T-helper 17 cell (primary cell): ENCODE data around the gene CIRBP. TPM values are rescaled to one million over a fixed set of nuclear protein-coding genes. Genes with fewer than 3 reads are reported as not detected.

Source experiments
- ATAC-seq: fragments of 150-1000 bp; cut with Tn5 transposase; 2 replicates; pipeline ENCODE4 v1.10.0; 2021; ENCODE audit warnings: mild to moderate bottlenecking, moderate library complexity
- DNase-seq, 3 donors: peaks; one replicate each; pipeline versions ENCODE4 v3.0.0 to v3.0.0-alpha.2; 2020 to 2021
- H3K9me3 ChIP-seq: one replicate; pipeline ENCODE4 v1.7.0; 2013; ENCODE audit warnings: low read length, mild to moderate bottlenecking; ENCODE audit not compliant: control insufficient read depth, poor library complexity, severe bottlenecking
- H3K27ac Mint-ChIP-seq: one replicate; pipeline ENCODE4 v1.8.0; 2022; ENCODE audit warnings: mild to moderate bottlenecking, moderate library complexity, mixed read lengths
- H3K27me3 Mint-ChIP-seq: one replicate; pipeline ENCODE4 v1.8.0; 2022; ENCODE audit warnings: mixed read lengths
- H3K36me3 Mint-ChIP-seq: one replicate; pipeline ENCODE4 v1.8.0; 2022; ENCODE audit warnings: low read depth, mixed read lengths
- H3K4me1 Mint-ChIP-seq: one replicate; pipeline ENCODE4 v1.8.0; 2022; ENCODE audit warnings: mild to moderate bottlenecking, mixed read lengths
- H3K4me3 Mint-ChIP-seq: one replicate; pipeline ENCODE4 v1.8.0; 2022; ENCODE audit warnings: mild to moderate bottlenecking, moderate library complexity, mixed read lengths
- total RNA-seq, 4 donors: library from RNA in 2 of 4; stranded (reverse) in 2 of 4; gene quantifications; one replicate each; pipeline ENCODE4 v1.2.3 and lab custom pipeline; 2022 to 2026

The CIRBP gene
- total RNA-seq, 2 donors from 2014 or later = 460 to 474 TPM

GRCh38 chr19:1226522-1227303 is 42.4 kb upstream of the CIRBP start:
- H3K27me3 Mint-ChIP-seq = no peaks in the 10 kb centered on the region
- DNase-seq = no peak
- H3K9me3 ChIP-seq = no peaks in the 10 kb centered on the region
- H3K4me1 Mint-ChIP-seq = no peaks in the 10 kb centered on the region
- no peak overlapping the region for H3K4me3 Mint-ChIP-seq
- H3K36me3 Mint-ChIP-seq = no peaks in the 10 kb centered on the region
- no peak overlapping the region for H3K27ac Mint-ChIP-seq
- ATAC-seq = no peak

- no peak for ATAC-seq
- no peaks in the 10 kb centered on the region for H3K27me3 Mint-ChIP-seq
- no peaks in the 10 kb centered on the region for H3K4me1 Mint-ChIP-seq
- no peak for DNase-seq
- no peaks in the 10 kb centered on the region for H3K36me3 Mint-ChIP-seq
- no peak overlapping the region for H3K27ac Mint-ChIP-seq
- H3K4me3 Mint-ChIP-seq = no peak overlapping the region
- H3K9me3 ChIP-seq = no peaks in the 10 kb centered on the region
These were observed 41.7 kb upstream of the CIRBP start for GRCh38 chr19:1227304-1228054.

GRCh38 chr19:1228161-1228957 is 40.8 kb upstream of the CIRBP start:
- Mint-ChIP-seq H3K4me1 (no peaks in the 10 kb centered on the region), H3K36me3 (no peaks in the 10 kb centered on the region), H3K27me3 (no peaks in the 10 kb centered on the region), H3K27ac (no peak overlapping the region), H3K4me3 (no peak overlapping the region)
- ATAC-seq = no peak
- no peaks in the 10 kb centered on the region for H3K9me3 ChIP-seq
- no peak for DNase-seq

- DNase-seq = no peak
- Mint-ChIP-seq H3K27me3 (no peaks in the 10 kb centered on the region), H3K4me1 (no peaks in the 10 kb centered on the region), H3K36me3 (no peaks in the 10 kb centered on the region), H3K4me3 (no peak overlapping the region), H3K27ac (no peak overlapping the region)
- ATAC-seq = no peak
- no peaks in the 10 kb centered on the region for H3K9me3 ChIP-seq
These were observed 39.8 kb upstream of the CIRBP start for GRCh38 chr19:1229056-1229923.

- ATAC-seq = no peak
- no peak for DNase-seq
- Mint-ChIP-seq H3K36me3 (no peaks in the 10 kb centered on the region), H3K4me3 (no peak overlapping the region), H3K27ac (no peak overlapping the region), H3K27me3 (no peaks in the 10 kb centered on the region), H3K4me1 (no peaks in the 10 kb centered on the region)
- H3K9me3 ChIP-seq = no peaks in the 10 kb centered on the region
These were observed 39.0 kb upstream of the CIRBP start for GRCh38 chr19:1229924-1230782.

GRCh38 chr19:1230783-1231489 is 38.2 kb upstream of the CIRBP start:
- Mint-ChIP-seq H3K36me3 (no peaks in the 10 kb centered on the region), H3K27ac (no peak overlapping the region), H3K27me3 (no peaks in the 10 kb centered on the region), H3K4me1 (no peaks in the 10 kb centered on the region), H3K4me3 (no peak overlapping the region)
- H3K9me3 ChIP-seq = no peaks in the 10 kb centered on the region
- ATAC-seq = no peak
- no peak for DNase-seq

GRCh38 chr19:1231729-1232637 is 37.1 kb upstream of the CIRBP start:
- H3K9me3 ChIP-seq = no peaks in the 10 kb centered on the region
- DNase-seq (no peak), ATAC-seq (no peak)
- no peaks in the 10 kb centered on the region for H3K36me3 Mint-ChIP-seq
- no peak overlapping the region for H3K4me3 Mint-ChIP-seq
- no peaks in the 10 kb centered on the region for H3K27me3 Mint-ChIP-seq
- H3K27ac Mint-ChIP-seq = no peak overlapping the region
- no peaks in the 10 kb centered on the region for H3K4me1 Mint-ChIP-seq

- no peak for ATAC-seq
- DNase-seq = no peak
- Mint-ChIP-seq H3K4me1 (no peaks in the 10 kb centered on the region), H3K27ac (no peak overlapping the region), H3K4me3 (no peak overlapping the region), H3K36me3 (no peaks in the 10 kb centered on the region), H3K27me3 (no peaks in the 10 kb centered on the region)
- H3K9me3 ChIP-seq = no peaks in the 10 kb centered on the region
These were observed 36.5 kb upstream of the CIRBP start for GRCh38 chr19:1232652-1233072.

- Mint-ChIP-seq H3K4me3 (no peak overlapping the region), H3K27ac (no peak overlapping the region), H3K4me1 (peaks cover under 1% of the 10 kb centered on the region), H3K36me3 (no peaks in the 10 kb centered on the region), H3K27me3 (peaks cover under 1% of the 10 kb centered on the region)
- DNase-seq (no peak), ATAC-seq (no peak)
- H3K9me3 ChIP-seq = no peaks in the 10 kb centered on the region
These were observed 35.9 kb upstream of the CIRBP start for GRCh38 chr19:1233115-1233667.

GRCh38 chr19:1234051-1234954 is 34.8 kb upstream of the CIRBP start:
- no peaks in the 10 kb centered on the region for H3K9me3 ChIP-seq
- H3K27ac Mint-ChIP-seq = no peak overlapping the region
- H3K4me3 Mint-ChIP-seq = no peak overlapping the region
- H3K27me3 Mint-ChIP-seq = peaks cover 8% of the 10 kb centered on the region
- no peak for ATAC-seq
- no peaks in the 10 kb centered on the region for H3K36me3 Mint-ChIP-seq
- peaks cover 8% of the 10 kb centered on the region for H3K4me1 Mint-ChIP-seq
- DNase-seq = no peak
